ENCODE measurements around the gene CNTN4.

DNA sequence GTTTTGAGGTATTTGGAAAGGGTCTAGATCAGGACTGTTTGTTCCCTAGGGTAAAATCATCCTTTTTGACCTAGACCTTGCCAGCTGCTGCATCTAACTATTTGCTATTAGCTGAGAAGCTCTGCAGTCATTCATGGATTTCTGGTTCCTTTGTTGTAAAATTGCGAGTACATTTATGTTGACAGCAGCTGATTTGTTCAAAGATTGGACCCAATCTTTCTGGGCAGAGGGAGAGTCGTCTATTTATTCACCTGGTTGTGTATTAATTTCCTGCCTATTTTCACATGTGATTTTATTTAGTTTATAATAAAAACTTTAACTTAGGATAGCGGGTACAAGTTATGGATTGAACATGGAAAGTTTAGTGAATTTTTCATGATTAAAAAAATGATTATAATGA, 236.3 kb downstream of the CNTN4 start:
- TF ChIP-seq JUN (IDR thresholded peaks at IDR 0.05; ENCODE audit: borderline replicate concordance, insufficient read depth, insufficient read length, low read depth) (no peak), POLR2AphosphoS5 (IDR thresholded peaks at IDR 0.05; ENCODE audit: insufficient read depth, low read depth, low read length) (no peak), POLR2A (IDR thresholded peaks at IDR 0.05; ENCODE audit: low read depth, low read length) (no peak), FOS (IDR thresholded peaks at IDR 0.05; ENCODE audit: borderline replicate concordance, insufficient read depth, low read length) (no peak)
- TF ChIP-seq, protein P1, sequence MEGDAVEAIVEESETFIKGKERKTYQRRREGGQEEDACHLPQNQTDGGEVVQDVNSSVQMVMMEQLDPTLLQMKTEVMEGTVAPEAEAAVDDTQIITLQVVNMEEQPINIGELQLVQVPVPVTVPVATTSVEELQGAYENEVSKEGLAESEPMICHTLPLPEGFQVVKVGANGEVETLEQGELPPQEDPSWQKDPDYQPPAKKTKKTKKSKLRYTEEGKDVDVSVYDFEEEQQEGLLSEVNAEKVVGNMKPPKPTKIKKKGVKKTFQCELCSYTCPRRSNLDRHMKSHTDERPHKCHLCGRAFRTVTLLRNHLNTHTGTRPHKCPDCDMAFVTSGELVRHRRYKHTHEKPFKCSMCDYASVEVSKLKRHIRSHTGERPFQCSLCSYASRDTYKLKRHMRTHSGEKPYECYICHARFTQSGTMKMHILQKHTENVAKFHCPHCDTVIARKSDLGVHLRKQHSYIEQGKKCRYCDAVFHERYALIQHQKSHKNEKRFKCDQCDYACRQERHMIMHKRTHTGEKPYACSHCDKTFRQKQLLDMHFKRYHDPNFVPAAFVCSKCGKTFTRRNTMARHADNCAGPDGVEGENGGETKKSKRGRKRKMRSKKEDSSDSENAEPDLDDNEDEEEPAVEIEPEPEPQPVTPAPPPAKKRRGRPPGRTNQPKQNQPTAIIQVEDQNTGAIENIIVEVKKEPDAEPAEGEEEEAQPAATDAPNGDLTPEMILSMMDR (IDR thresholded peaks at IDR 0.05; ENCODE audit: extremely low read depth in 1 of 2, insufficient read depth in 1 of 2, low read depth in 1 of 2, low read length in 2 of 2), result no peak

Data from endothelial cell of umbilical vein (primary cell).